ENCODE results near the gene LRFN4.

- TF ChIP-seq, protein P1, sequence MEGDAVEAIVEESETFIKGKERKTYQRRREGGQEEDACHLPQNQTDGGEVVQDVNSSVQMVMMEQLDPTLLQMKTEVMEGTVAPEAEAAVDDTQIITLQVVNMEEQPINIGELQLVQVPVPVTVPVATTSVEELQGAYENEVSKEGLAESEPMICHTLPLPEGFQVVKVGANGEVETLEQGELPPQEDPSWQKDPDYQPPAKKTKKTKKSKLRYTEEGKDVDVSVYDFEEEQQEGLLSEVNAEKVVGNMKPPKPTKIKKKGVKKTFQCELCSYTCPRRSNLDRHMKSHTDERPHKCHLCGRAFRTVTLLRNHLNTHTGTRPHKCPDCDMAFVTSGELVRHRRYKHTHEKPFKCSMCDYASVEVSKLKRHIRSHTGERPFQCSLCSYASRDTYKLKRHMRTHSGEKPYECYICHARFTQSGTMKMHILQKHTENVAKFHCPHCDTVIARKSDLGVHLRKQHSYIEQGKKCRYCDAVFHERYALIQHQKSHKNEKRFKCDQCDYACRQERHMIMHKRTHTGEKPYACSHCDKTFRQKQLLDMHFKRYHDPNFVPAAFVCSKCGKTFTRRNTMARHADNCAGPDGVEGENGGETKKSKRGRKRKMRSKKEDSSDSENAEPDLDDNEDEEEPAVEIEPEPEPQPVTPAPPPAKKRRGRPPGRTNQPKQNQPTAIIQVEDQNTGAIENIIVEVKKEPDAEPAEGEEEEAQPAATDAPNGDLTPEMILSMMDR (IDR thresholded peaks at IDR 0.05; ENCODE audit: low read length), result no peak
- no peak for TF ChIP-seq EZH2 (optimal IDR thresholded peaks at IDR 0.05; ENCODE audit: low read depth, low read length)
- no peak for TF ChIP-seq EZH2phosphoT487 (IDR thresholded peaks at IDR 0.05; ENCODE audit: low read length)
These were observed 6.2 kb upstream of the LRFN4 start for GRCh38 chr11:66850588-66851238.
